HG02759 (cell line): ENCODE data around the gene RD3L.
A peak's percentile ranks its signal among the peaks of the same experiment; 100 is the strongest.
"Not testable (repeated sequence)": the region's sequence is repeated elsewhere in the genome, so short reads cannot be mapped to it uniquely, and the experiment has no call there.

ENCODE experiments used
- ATAC-seq: cut with Tn5 transposase; IDR thresholded peaks from one replicate; pipeline ENCODE4 v1.9.1; 2021; ENCODE audit warnings: mild to moderate bottlenecking, moderate library complexity; ENCODE audit not compliant: unreplicated experiment

Gene RD3L

GRCh38 chr14:103928011-103928890, 14.1 kb downstream of the RD3L start, which contains the start of gene TDRD9:
Gene TDRD9, plus strand, starts transcription at chr14:103928456. Its CDS starts 54 bp downstream, at chr14:103928510.
- ATAC-seq = no peak

GRCh38 chr14:103927566-103927965, 14.8 kb downstream of the RD3L start:
- no peak for ATAC-seq

GRCh38 chr14:103925316-103925715, 17.0 kb downstream of the RD3L start:
- ATAC-seq = no peak

GRCh38 chr14:103923863-103924262, 18.5 kb downstream of the RD3L start:
- ATAC-seq = no peak

- not testable (repeated sequence) for ATAC-seq
These were observed 20.5 kb downstream of the RD3L start for GRCh38 chr14:103921855-103922200.

- ATAC-seq = peak; percentile 96
These were observed 21.1 kb downstream of the RD3L start for GRCh38 chr14:103920981-103921854.

GRCh38 chr14:103916636-103917262, 25.6 kb downstream of the RD3L start:
- no peak for ATAC-seq

GRCh38 chr14:103915616-103916015, 26.7 kb downstream of the RD3L start:
- no peak for ATAC-seq

- no peak for ATAC-seq
These were observed 31.3 kb downstream of the RD3L start for GRCh38 chr14:103910984-103911383.

GRCh38 chr14:103910262-103910935, 31.9 kb downstream of the RD3L start:
- ATAC-seq = peak; percentile 58

GRCh38 chr14:103909531-103910261, 32.6 kb downstream of the RD3L start:
- no peak for ATAC-seq

GRCh38 chr14:103908580-103908979, 33.7 kb downstream of the RD3L start:
- ATAC-seq = no peak

GRCh38 chr14:103905842-103906456, 36.4 kb downstream of the RD3L start:
- no peak for ATAC-seq

- no peak for ATAC-seq
These were observed 37.7 kb downstream of the RD3L start for GRCh38 chr14:103904493-103905107.

- ATAC-seq = no peak
These were observed 42.5 kb downstream of the RD3L start for GRCh38 chr14:103899833-103900232.

GRCh38 chr14:103899316-103899715, 43.0 kb downstream of the RD3L start:
- ATAC-seq = no peak

GRCh38 chr14:103898711-103899110, 43.6 kb downstream of the RD3L start:
- no peak for ATAC-seq

- ATAC-seq = no peak
These were observed 44.1 kb downstream of the RD3L start for GRCh38 chr14:103898204-103898603.
